ENCODE results near the gene ASAP2.

The ASAP2 gene

GRCh38 chr2:9445089-9445488 is 238.5 kb downstream of the ASAP2 start:
- FAIRE-seq, result no peak
- no peak for DNase-seq (ENCODE audit: insufficient read length, low spot score)
- no peak for TF ChIP-seq CTCF (IDR thresholded peaks at IDR 0.05; ENCODE audit: insufficient read depth, missing control alignments)

GRCh38 chr2:9451231-9451630 is 244.6 kb downstream of the ASAP2 start:
- DNase-seq (ENCODE audit: insufficient read length, low spot score), result no peak
- no peak for TF ChIP-seq CTCF (IDR thresholded peaks at IDR 0.05; ENCODE audit: insufficient read depth, missing control alignments)
- no peak for FAIRE-seq
